GM19351 (cell line): Measurements from ENCODE around the gene SLC38A9.

Experiments used
- ATAC-seq: cut with Tn5 transposase; IDR thresholded peaks from one replicate; pipeline ENCODE4 v1.9.1; 2021; ENCODE audit warnings: mild to moderate bottlenecking, moderate library complexity; ENCODE audit not compliant: unreplicated experiment

SLC38A9 gene

DNA sequence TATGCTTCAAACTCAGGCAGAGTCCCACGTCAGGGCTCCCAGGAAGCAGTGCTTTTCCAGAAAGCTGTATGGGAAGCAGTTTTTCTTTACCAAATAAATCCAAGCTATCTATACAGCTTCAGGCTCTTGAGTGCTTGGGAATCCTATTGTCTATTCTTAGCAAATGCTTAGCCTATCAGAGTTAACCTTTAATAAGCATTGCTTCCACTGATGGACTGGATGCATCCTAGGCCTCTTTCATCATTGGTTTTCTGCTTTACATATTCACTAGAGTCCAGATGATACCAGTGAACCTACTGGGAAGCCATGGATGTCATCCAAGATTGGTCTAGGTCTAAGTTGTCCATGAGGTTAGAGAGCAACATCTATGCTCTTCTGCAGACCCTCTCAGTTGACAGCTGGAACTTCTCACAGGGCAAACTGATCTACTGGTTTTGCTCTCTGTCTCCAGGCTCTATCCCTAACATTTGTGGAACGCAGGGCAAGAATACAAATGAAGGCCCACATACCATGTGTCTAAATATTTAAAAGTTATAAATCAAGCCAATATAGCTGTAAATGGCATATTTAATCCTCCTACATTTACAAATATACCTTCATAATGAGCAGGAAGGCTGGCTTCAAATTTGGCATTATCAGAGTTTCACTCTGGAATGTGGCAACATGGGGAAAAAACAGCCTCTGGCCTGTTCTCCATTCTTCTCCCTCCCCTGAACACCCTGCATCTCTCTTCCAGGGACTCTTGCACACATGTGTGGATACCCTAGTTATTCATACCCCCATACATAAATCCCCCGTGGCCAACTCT is 127.5 kb downstream of the SLC38A9 start:
- no peak for ATAC-seq

- ATAC-seq = no peak
Observed at GRCh38 chr5:55583578-55583977, 128.5 kb downstream of the SLC38A9 start.

DNA sequence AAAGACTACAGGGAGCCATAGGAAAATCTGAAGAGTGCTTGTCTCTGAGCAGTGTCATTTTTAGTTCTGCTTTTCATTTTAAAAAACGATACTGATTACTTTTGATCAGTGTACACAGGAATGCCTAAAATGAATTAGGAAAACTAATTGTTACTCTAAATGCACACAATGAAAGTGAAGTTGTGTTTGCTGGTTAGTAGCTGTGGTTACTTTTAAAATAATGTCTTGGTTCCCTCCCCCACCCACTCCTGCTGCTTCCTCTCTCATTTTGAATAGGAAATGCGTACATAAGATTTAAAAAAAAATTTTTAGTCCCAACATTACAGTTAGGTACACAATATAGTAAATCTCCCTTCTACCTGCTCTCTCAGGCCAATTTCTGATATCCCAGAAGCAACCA is 129.9 kb downstream of the SLC38A9 start:
- ATAC-seq = no peak

DNA sequence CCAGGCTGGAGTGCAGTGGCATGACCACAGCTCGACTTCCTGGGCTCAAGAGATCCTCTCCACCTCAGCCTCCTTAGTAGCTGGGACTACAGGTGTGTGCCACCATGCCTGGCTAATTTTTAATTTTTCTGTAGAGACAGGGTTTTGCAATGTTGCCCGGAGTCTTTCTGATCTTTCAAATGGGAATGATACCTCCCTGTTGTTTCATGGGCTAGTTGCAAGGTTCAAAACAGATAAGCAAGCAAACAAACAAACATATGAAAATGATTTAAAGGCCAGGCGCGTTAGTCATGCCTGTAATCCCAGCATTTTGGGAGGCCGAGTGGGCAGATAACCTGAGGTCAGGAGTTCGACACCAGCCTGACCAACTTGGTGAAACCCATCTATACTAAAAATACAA is 132.1 kb downstream of the SLC38A9 start:
- ATAC-seq = no peak

GRCh38 chr5:55578771-55579170 is 133.4 kb downstream of the SLC38A9 start:
- ATAC-seq = no peak

DNA sequence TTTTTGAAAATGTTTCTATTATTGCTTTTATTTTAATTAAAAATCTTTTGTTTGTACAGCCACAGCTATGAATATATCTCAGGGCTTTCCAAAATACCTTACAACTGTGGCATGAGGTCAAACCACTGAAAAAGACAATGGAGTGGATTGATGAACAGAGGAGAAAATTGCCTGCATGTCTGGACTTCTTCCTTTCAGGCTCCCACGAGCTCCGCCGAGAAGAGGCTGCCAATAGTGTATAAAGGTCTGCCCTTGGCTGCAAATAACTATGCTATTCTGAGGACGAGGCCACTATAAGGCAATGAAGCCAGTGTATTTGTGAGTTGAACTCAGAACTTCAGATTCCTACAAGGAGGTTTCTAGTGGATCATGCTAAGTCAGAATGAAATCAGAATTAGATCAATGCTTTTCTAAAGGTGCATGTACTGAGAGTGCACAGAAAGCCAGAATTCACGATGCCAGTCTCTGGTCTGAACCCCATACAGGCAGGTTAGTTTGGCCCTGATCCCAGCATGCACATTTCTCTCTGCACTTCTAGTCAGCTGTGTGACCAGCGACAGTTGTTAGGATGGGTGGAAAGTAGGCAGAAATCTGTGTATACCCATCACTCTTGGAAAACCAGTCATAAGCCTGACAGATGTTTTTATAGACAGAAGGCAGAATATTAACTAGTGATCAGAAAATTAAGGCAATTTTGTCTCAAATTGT is 134.6 kb downstream of the SLC38A9 start:
- ATAC-seq = no peak

DNA sequence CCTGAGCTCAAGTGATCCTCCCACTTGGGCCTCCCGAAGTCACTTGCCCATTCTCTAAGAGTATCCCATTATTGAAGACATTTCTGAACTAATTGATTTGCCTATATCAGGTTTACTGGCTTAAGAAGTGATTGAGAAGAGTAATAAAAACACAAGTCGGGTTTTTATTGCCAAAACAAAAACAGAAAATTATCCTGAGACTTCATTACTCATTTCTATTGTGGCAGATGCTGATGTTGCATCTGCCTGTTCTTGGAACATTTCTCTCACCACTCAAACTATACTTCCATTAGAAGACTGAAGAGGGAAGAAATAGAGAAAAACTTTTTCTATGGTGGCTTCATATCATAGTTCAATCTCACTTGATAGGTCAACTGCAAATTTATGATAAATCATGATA is 135.5 kb downstream of the SLC38A9 start:
- ATAC-seq = no peak
